HG03280 (cell line): ENCODE measurements around the gene CORT.
"Not testable (repeated sequence)": the region's sequence is repeated elsewhere in the genome, so short reads cannot be mapped to it uniquely, and the experiment has no call there.

Experiments
- ATAC-seq: cut with Tn5 transposase; IDR thresholded peaks from one replicate; pipeline ENCODE4 v1.9.1; 2021; ENCODE audit warnings: mild to moderate bottlenecking, moderate library complexity; ENCODE audit not compliant: unreplicated experiment

The CORT gene, protein sequence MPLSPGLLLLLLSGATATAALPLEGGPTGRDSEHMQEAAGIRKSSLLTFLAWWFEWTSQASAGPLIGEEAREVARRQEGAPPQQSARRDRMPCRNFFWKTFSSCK

DNA sequence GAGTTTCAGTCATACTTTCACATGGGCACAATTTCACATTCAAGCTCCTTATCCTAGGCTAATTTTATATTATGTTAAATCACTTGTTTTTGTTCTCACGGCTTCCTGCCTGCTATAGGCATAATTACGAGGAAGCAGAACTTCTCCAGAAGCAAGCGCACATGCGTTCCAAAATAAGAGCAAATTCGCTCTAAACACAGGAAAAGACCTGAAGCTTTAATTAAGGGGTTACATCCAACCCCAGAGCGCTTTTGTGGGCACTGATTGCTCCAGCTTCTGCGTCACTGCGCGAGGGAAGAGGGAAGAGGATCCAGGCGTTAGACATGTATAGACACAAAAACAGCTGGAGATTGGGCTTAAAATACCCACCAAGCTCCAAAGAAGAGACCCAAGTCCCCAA lies at the start of gene CORT:
Gene CORT (plus strand): TSS at position 281 of the 400 bp plus-strand sequence. CDS start 193 bp downstream, outside the sequence.
- ATAC-seq: no peak

DNA sequence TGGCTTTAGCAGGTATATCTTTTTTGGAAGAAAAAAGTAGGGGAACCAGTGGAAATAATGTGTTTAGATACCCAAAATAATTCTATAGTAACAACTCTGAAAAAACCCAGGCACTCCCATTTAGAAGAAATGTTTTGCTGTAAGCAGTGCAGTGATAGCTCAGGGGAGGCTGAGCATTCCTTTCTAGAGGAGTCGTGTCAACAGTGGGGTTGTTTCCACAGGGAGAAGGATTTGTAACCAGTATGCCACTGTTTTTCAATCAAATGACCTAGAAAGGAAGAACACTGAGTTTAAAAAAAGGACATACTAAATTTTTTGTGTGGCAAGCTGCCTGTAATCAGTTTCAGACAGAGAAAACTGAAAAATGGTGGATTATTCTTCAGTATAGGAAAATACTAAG lies 48.5 kb upstream of the CORT start:
- no peak for ATAC-seq

DNA sequence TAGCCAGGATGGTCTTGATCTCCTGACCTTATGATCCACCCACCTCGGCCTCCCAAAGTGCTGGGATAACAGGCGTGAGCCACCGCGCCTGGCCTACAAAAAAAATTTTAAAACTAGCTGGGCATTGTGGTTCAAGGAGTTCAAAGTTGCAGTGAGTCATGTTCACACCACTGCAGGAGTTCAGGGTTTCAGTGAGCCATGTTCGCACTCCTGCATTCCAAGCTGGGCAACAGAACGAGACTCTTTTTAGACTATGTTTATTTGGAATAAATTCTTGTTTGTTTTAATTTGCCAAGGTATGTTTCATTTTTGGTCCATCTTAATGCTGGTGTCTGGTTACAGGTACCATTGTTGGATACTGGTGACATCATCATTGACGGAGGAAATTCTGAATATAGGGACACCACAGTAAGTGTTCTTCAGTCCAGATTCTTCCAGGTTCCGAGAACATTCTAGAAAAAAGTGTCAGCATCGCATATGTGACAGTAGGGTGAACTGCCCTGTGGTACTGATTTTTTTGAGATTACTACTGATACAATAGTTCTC lies 47.0 kb upstream of the CORT start:
- no peak for ATAC-seq

DNA sequence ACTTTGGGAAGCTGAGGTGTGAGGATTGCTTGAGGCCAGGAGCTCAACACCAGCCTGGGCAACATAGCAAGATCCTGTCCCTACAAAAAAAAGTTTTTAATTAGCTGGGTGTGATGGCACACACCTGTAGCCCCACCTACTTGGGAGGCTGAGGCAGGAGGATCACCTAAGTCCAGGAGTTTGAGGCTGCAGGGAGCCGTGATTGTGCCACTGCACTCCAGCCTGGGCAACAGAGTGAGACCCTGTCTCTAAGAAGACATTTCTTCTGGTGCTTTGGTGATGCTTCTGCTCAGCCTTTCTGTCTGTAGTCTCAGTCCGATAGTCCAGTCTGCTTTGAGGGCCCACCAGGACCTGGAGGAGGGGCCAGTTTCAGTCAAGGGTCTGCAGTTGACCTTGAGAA lies 42.6 kb upstream of the CORT start:
- no peak for ATAC-seq

DNA sequence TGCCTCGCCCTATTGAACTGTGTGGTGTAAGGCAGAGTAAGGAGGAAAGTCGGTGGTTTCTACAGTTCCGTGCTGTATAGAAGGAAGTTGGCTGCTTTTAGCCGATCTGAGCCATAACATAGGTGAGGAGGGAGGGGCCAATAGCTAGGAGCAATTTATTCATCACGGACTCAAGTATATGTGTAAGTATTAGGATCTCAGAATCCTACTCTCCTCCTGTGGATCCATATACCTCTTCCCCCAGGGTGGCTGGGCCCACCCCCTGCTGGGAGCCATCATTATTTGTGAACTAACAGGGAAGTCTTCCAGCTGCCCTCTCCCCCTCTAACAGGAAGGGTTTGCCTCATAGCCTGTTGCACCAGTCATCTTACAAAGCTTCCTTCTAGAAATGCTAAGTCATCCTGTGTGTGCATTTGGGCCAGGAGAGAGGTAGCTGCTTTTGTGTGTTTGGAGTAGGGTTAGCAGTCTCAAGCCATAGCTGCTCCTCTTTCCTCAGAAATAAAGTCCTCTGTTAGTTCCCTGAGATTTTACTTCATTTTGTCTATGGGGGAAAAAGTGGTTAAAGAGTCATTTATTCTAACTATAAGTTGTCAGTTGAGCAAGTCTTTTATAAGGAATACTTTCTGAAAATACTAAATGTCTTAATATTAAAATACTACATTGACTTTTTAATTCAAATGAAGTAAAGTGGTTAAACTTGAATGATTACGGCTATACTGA lies 34.5 kb upstream of the CORT start:
- no peak for ATAC-seq

DNA sequence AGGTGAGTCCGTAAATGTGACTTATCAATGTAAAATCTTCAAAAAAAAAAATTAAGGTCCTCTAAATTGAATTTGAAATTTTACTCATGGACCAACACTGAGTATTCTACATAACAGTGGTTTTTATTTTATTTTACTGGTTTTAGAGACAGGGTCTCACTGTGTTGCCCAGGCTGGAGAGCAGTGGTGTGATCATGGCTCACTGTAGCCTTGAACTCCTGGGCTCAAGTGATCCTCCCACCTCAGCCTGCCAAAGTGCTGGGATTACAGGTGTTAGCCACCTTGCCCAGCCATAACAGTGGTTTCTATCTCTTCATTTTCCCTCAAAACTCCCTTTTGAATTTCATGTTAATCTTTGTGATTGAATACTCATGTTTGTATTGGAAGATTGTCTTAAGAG lies 33.9 kb upstream of the CORT start:
- not testable (repeated sequence) for ATAC-seq

DNA sequence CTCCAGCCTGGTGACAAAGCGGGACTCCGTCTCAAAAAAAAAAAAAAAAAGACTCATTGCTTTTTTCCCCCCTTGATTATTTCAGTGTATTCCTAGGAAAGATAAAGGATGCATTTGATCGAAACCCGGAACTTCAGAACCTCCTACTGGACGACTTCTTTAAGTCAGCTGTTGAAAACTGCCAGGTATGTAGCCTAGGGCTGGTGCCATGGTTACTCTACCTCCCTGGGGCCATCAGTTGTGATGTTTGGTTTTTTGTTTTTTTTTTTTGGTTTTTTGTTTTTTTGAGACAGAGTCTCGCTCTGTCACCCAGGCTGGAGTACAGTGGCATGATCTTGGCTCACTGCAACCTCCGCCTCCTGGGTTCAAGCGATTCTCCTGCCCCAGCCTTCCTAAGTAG lies 31.1 kb upstream of the CORT start:
- not testable (repeated sequence) for ATAC-seq

DNA sequence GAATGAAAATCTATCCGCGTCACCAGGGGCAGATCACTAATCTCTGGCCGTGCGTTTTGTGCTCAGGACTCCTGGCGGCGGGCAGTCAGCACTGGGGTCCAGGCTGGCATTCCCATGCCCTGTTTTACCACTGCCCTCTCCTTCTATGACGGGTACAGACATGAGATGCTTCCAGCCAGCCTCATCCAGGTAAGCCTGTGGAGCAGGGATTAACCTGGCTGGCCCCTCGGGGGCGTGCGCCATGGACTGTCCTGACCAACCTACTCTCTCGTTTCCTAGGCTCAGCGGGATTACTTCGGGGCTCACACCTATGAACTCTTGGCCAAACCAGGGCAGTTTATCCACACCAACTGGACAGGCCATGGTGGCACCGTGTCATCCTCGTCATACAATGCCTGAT lies 30.5 kb upstream of the CORT start:
- no peak for ATAC-seq

DNA sequence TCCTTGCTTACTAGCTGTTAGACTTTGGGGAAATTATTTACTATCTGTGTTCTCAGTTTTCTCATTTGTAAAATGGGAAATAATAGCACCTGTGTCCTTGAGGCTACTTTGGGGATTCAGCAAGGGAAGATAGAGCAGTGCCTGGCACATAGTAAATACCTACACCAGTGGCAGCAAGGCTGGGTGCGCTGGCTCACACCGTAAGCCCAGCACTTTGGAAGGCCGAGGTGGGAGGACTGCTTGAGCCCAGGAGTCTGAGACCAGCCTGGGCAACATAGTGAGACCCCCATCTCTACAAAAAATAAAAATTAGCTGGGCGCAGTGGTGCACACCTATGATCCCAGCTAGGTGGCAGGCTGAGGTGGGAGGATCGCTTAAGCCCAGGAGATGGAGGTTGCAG lies 28.2 kb upstream of the CORT start:
- ATAC-seq: no peak

DNA sequence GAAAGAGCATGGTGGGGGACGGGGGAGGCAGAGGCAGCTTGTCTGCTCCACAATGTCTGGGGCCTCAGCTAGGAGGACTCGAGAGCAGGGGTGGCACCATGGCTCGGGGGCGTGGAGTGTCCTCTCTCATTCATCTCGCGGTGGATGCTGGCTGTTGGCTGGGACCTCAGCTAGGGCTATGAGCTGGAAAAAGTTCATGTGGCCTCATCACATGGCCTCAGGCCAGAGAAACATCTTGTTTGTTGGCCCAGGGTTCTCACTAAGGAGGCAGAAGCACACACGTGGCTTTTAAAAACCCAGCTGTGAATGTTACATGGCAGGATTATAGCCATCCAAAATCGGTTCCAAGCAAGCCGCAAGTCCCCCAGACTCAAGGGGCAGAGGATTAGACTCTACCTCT lies 25.8 kb upstream of the CORT start:
- ATAC-seq: no peak

DNA sequence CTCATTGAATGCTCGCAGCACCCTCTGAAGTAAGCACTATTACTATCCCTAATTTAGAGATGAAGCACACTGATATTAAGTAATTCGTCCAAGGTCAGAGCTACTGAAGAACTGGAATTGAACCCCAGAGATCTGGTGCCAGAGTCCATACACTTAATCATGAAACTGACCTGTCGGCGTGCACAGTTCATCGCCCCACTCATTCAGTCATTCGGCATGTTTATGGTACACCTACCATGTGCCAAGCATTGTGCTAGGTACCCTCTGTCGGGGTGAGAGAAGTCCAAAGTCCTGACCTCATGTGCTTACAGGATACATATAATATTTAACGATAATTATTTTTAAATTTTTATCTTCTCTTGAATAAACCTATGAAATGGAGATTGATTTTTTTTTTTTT lies 25.2 kb upstream of the CORT start:
- ATAC-seq: no peak

DNA sequence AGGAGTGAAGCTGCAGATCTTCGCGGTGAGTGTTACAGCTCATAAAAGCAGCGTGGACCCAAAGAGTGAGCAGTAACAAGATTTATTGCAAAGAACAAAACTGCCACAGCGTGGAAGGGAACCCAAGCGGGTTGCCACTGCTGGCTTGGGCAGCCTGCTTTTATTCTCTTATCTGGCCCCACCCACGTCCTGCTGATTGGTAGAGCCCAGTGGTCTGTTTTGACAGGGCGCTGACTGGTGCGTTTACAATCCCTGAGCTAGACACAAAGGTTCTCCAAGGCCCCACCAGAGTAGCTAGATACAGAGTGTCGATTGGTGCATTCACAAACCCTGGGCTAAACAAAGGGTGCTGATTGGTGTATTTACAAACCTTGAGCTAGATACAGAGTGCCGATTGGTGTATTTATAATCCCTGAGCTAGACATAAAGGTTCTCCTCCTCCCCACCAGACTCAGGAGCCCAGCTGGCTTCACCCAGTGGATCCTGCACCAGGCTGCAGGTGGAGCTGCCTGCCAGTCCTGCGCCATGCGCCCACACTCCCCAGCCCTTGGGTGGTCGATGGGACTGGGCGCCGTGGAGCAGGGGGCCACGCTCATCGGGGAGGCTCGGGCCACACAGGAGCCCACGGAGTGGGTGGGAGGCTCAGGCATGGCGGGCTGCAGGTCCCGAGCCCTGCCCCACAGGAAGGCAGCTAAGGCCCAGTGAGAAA lies 23.9 kb upstream of the CORT start:
- ATAC-seq: not testable (repeated sequence)

DNA sequence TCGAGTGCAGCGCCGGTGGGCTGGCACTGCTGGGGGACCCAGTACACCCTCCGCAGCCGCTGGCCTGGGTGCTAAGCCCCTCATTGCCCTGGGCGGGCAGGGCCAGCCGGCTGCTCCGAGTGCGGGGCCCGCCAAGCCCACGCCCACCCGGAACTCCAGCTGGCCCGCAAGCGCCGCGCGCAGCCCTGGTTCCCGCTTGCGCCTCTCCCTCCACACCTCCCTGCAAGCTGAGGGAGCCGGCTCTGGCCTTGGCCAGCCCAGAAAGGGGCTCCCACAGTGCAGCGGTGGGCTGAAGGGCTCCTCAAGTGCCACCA lies 23.3 kb upstream of the CORT start:
- not testable (repeated sequence) for ATAC-seq

DNA sequence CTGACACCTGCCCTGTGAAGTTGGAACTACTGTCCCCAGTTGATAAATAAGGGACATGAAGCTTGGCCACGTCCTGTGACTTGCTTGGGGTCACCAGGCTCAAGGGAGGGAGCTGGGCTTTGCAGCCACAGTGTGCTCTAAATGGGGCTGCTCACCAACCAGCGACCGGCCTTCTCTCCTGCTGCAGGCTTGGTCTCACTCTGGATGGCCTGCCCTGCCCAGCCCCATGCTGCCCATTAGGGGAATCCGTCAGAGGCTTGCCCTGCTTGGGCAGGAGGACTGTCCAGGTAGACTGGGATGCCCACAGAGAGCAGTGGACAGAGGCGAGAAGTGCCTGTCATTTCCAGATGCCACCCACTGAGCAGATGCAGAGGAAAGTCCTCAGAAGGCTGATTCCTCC lies 20.8 kb upstream of the CORT start:
- no peak for ATAC-seq

DNA sequence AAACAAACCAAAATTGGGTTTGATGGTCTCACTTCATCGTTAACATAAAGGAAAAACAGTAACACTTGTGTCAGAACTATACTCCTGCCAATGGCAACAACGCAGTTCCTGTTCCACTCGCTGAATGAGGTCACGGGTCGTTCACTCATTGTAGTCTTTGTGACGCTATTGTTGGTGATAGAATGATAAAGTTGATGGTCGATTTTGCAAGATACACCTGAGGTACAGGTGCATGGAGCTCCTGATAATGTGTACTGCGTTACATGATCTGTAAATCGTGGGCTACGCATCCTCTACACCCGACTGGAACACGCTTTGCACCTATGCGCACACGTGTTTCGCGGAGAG lies 20.0 kb upstream of the CORT start:
- peak; percentile 2 for ATAC-seq

DNA sequence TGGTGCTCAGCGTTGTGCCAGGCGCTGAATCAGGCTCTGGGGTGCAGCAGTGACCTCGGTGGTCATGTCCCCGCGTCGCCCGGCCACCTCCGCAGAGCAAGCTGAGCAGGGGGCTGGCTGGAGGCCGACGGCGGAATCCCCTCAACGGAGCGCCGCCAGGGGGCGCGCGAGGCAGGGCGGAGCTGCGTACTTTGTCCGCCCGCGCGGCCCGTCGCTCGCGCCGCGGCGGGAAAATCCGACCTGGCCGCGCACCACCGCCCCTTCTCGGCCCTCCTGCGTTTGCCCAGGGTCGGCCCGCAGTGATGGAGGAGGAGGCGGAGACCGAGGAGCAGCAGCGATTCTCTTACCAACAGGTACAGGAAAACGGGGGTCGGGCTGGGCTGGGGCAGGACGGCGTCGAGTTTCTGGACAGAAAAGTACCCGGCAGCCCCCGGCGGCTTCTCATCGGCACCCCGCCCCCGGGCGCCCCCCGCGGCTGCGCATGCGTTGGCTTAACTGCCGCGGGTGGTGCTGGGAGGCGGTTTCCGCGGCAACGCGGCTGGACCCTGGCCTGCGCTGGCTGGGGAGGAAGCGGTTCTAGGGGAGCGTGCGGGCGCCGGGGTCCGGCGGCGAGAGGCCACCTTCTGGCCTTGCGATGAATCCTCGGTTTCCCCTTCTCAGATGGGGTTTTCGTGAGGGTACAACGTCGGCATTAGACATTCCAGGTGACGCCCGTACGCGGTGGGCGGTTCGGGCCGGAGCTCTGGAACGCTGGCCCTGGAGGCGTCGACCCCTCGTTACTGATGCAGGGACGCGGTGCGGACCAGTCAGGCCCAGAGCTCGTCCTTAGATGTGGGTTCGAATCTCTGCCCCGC lies 19.4 kb upstream of the CORT start, which contains the start of gene CENPS:
Gene CENPS (plus strand): TSS at position 218 of the 854 bp plus-strand sequence. CDS start 85 bp downstream, at position 303.
- ATAC-seq: peak; percentile 80

DNA sequence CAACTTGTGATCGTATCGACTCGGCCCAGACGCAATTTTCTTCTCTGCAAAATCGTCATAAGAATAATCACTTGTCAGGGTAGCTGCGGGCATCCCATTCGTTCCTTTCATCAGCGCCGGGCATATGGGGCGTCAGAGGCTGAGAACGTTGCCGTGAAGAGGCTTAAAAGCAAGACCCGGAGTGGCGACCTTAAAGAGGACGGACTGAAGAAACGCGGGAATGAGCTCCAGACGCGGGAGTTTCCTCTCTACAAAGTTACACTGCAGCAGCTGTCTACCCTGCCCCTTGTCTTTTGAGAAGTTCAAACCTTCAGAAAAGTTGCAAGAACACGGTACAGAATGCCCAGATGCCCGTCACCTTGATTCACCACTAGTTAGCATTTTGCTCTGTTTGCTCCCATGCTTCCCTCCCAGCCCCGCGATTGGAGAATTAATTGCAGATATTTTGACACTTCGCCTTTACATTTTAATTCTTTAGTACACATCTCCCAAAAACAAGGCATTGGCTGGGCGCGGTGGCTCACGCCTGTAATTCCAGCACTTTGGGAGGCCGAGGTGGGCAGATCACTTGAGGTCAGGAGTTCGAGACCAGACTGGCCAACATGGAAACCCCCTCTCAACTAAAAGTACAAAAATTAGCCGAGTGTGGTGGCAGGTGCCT lies 18.6 kb upstream of the CORT start:
- no peak for ATAC-seq

DNA sequence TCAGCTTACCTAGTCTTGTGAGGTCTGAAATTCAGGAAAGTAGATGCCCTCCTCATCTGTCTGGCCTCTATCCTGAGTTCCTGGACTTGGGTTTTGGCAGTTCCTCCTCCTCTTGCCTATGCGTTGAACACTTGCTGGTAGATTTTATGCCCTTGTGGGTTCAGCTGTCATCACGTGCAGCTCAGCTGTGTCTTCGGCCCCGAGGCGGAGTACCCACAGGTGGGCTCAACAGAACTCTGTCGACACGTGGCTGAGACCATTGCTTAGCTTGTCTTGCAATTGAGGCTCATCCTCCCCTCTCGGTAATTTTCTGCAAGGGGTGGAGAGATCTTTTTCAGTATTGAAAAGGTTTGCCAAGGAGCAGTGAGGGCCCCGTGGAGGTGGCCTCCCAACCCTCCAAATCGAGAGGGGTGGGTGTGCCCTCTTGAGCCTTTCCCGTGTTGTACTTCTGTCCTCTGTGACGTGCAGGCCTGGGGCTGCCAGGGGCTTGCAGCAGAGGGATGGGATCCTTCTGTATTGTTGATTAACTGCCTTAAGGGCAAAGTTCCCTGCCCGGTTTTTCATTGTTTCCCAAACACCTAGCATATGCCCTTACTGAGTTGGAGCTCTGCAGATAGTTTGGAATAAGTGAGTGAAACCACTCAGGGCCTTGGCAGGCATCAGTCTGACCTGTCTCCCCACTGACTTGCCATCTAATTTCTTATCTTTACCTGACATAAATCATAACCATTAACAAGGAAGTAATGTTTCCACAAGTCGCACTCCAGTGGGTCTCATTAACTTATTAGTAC lies 16.7 kb upstream of the CORT start:
- no peak for ATAC-seq

DNA sequence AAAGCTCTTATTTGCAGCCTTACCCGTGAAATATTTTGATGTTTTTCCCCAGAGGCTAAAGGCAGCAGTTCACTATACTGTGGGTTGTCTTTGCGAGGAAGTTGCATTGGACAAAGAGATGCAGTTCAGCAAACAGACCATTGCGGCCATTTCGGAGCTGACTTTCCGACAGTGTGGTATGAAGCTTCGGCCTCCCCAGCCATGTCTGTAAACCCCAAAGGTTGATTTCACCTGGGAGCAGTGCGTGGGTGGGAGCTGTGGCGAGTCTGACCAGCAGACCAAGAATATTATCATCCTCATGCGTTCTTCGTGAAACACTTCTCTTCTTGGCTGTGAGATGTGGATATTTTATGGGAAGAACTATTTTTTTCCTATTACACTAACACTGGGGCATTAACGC lies 16.0 kb upstream of the CORT start:
- no peak for ATAC-seq

DNA sequence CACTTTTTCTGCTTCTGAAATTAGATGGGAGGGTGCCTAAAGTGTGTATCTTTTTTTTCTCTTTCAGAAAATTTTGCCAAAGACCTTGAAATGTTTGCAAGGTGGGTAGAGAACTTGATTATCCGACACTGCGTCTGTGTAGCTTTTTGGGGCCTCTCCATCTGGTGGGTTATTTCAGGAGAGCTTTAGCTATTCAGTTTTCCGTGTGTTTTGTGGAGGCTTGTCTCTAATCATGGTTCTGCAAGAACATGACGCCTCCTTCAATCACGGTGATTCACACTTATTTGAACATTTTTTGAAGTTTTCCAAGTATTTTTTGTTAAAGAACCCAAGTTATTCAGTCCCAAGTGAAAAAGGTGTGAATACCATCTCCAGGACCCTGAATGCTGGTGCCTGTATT lies 15.2 kb upstream of the CORT start:
- no peak for ATAC-seq
